HG02970 (cell line): Measurements from ENCODE around the gene GDPD5.
"Not testable (repeated sequence)": the region's sequence is repeated elsewhere in the genome, so short reads cannot be mapped to it uniquely, and the experiment has no call there.

Experiments used
- ATAC-seq: cut with Tn5 transposase; IDR thresholded peaks from one replicate; pipeline ENCODE4 v1.9.1; 2021; ENCODE audit warnings: mild to moderate bottlenecking, moderate library complexity, moderate number of reproducible peaks; ENCODE audit not compliant: unreplicated experiment, low FRiP score

Gene GDPD5

DNA sequence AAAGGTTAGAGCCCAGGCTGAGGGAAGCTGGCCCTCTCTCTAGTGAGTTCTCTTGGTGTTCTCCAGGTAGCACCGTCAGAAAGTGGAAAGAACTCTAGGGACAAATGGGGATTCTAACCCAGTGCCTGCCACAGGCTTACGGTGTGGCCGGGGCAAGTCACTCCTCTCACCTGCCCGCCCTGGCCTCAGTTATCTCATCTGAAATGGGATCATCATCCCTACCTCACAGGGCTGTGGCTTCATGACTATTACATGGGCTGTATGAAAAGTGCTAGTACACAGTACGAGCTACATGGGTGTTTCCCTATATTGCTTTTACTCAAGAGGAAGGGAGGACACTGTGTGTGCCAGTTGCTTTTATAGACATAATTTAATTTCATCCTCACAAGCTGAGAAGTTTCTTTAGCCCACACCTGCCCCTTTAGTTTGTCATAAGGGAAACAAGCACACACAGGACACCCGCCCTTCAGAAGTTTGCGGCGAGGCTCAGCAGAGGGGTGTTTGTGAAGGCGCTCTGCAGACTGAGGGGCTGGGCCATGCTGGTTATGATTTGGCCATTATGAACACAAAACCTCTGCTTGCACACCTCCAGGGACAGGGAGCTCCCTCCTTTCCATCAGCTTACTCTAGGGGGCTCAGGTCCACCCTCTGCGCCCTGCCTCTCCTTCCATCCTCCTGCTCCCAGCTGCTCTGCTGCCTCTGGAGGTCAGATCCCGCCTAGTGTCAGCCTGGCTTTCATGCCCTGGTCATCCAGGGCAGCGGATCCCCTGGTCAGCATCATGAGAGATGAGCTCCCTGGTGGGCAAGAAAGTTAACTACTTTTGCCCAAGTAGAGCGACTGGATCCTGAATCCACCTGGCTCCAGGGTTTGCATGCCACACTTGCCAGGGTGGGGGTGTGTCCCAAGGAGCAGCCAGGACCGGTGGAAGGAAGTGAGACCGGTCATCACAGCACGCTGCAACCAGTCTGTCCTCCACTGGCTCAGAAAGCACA is 93.9 kb downstream of the GDPD5 start:
- ATAC-seq: no peak

DNA sequence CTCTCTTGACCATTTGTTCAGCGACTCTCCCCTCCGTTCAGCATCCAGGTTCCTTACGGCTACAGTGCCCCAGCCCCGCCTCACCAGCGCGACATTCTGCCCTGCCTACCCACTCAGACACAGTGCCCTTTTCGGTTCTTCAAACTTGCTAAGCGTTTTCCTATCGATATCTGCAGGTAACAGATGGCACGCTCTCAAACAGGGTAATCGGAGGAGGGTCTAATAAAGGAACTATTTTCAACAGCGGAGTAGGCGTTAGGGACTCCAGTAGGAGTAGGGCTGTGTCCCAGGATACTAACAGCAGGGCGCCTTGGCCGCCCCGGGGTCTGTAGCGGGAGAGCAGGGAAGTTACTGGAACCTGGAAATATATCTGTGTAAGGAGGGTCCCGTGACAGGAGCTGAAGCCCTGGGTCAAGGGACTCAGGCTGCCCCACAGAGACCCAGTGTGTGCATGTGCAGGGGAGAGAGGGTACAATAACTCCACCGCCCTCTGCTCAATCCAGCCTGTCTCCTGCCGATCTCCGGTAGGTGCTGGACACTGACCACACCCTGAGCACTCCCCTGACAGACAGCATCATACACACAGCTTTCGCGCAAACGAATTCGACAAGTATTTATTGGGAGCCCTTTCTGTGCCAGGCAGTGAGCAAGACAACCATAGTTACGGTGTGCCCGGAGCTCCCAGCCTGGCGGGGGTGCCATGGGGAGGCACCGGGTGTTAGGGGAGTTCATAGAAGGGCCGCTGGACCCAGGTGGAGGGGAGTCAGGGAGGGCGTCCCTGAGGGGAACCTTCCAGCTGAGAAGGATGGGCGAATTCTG is 94.8 kb downstream of the GDPD5 start:
- ATAC-seq: no peak

DNA sequence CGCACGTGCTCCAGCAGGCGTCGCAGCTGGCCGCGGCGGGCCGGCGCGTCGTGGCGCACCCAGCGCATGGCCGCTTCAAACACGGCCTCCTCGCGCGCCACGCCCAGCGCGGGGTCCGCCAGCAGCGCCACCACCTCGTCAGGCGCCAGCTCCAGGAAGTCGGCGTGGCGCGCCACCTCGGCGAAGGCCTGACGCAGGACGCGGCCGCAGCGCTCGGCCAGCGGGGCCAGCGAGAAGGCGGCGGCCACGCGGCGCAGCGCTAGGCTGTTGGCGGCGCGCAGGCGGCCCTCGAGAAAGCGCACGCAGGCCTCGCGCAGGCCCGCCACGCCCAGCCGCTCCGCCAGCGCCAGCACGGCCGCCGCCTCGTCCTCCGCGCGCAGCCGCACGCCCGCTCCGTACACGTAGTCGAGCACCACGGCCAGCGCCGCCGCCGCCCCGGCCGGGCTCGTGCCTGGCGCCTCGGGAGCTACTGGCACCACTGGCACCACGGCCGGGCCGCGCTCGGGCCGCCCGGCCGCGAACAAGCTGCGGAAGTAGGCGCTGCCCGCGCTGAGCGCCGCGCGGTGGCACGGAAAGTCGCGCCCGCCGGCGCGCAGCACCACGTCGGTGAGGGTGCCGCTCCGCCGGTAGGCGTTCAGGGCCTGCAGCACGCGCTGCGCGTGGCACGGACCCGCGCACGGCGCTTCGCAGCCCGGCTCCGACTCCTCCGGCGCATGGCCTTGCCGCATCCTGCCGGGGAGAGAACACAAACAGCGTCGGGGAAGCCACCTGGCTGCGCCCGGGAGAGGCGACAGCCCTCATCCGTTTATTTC is 95.6 kb downstream of the GDPD5 start:
- ATAC-seq: no peak

DNA sequence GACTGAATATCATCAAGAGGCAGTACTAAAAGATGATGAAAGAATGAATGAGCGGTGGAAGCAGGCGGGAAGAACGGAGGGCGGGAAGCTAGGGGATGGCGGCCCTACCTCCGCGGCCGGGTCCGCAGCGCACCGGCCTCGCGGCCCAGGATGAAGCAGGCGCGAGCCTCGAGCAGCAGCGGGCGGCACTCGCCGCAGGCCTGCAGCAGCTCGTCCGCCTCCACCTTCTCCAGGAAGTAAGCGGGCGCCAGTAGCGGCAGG is 96.2 kb downstream of the GDPD5 start:
- no peak for ATAC-seq

DNA sequence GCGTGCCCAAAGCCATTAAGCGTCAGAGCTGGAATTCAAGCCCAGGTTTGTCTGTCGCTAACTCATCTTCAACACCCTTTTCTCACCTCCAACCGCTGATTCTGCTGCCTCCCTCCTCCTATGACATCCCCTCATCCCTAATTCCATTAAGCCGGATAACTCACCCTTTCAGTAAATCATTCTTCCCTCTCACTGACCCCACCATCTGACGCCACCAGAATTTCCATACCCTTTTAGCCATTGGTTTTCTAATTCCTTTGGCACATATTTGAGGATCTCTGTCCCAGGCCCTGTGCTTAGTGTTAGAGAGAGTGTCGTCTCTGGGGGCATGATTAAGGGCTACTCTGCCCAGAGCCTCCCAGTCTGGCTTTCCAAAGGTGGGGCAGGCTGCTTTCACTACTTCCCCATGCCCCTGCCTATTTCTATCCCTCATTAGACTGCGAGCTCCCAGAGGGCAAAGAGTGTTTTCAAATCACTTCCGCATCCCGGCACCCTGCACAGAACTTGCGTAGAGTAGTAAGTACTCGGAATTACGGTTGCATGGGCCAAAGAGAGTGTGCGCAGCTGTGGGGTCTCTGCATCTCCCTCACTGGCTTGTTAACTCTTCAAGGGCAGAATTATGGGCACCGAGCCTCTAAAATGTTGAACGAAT is 96.6 kb downstream of the GDPD5 start:
- ATAC-seq: no peak

DNA sequence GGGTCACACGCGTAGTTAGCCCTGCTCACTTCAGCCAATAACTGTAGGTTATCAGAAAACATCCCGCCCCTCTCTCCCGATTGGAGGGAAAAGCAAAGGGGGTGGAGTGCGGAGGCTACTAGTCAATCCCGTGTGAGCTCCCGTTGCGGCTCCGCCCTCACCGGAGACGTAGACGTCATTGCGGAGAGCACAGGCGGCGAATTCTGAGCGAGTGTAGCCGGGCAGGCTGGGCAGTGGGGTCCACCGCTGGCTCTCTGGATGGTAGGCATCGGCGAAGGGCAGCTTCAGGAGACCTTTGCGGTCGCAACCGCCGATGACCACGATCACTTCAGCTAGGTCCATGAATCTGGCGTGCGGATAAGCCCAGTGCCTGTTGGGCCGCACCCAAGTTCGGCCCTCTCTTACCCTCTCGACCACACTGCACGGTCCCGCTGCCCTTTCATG is 97.4 kb downstream of the GDPD5 start:
- no peak for ATAC-seq

DNA sequence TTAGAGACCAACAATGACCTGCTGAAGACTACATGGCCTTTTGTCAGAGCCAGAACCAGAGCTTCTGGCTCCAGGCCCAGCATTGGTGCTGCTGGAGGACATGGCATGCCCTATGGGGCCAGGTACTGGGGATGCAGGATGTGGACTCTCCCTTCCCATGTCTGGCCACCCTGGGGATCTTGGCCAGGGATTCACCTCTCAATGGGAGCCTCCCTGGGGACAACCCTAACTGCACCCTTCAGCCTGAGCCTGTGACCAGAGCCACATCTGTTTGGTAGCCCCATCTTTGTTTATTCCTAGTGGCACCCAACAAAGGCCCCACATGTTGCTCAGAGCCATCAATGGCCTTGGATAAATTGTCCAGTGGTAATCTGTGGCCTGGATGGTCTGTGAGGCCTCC is 98.6 kb downstream of the GDPD5 start:
- no peak for ATAC-seq

DNA sequence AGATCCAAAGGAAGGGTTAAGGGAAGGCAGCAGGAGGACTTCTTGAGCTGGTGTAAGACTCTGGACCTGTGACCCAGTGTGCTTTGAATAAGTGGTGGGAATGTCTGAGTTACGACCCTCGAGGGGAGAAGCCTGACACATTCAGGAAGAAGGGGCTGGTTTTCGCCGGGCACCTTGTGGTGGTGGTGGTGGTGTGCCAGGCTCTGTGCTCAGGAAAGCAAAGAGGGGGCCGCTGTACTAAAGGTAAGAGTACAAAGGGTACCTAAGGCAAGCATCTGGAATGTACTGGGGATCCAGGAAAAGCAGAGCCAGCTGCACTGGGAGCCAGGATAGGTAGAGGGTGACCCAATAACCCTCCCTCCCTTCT is 99.0 kb downstream of the GDPD5 start:
- no peak for ATAC-seq

DNA sequence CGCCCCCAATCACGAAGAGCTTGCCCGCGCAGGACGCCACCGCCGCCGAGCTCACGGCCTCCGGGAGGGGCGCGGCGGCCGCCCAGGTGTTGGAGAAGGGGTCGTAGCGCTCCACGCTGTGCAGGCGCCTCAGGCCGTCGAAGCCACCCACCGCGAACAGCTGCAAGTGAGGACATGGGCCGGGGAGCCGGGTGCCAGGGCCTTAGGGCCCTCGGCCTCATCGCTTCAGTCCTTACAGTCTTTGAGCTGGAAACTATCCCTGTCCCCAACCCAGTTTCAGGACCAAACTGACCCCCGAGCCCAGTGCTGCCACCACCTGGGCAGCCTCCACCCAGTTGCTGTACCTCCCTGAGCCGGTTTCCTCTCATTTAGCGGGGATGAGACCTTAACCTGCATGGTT is 100.3 kb downstream of the GDPD5 start:
- no peak for ATAC-seq

DNA sequence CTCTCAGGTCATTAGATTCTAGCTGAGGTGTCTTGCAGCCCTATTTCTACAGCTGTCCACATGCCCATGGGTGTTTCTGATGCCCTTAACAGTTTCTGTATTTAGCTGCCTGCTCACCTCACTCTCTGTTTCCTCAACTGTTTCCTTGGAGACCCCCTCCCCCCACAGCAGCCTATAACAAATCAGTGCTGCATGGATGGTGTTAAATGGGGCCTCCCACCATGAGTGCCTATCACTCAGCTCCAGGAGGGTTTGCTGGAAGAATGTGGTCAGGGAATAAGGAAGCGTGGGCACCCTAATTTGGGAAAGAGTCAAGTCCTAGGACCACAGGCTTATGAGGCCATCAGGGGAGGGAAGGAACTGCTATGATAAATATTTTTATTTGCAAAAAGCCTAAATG is 101.3 kb downstream of the GDPD5 start:
- no peak for ATAC-seq

DNA sequence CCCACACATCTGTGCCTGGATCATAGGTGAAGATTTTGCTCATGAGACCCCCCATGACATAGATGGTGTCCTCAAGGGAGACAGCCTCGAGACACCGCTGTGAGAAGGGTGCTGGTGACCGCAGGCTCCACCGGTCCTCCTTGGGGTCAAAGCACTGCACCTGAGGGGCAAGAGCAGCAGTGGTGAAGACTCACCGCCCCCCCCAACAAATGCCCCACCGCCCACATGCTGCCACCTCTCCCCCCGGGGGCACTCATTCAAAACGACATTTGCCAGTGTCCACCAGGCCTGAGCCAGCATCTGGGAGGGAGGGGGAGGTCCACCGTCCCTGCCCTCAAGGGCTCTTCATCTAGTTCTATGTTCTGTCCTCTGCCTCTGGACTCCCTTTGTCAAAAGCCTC is 102.0 kb downstream of the GDPD5 start:
- ATAC-seq: no peak

DNA sequence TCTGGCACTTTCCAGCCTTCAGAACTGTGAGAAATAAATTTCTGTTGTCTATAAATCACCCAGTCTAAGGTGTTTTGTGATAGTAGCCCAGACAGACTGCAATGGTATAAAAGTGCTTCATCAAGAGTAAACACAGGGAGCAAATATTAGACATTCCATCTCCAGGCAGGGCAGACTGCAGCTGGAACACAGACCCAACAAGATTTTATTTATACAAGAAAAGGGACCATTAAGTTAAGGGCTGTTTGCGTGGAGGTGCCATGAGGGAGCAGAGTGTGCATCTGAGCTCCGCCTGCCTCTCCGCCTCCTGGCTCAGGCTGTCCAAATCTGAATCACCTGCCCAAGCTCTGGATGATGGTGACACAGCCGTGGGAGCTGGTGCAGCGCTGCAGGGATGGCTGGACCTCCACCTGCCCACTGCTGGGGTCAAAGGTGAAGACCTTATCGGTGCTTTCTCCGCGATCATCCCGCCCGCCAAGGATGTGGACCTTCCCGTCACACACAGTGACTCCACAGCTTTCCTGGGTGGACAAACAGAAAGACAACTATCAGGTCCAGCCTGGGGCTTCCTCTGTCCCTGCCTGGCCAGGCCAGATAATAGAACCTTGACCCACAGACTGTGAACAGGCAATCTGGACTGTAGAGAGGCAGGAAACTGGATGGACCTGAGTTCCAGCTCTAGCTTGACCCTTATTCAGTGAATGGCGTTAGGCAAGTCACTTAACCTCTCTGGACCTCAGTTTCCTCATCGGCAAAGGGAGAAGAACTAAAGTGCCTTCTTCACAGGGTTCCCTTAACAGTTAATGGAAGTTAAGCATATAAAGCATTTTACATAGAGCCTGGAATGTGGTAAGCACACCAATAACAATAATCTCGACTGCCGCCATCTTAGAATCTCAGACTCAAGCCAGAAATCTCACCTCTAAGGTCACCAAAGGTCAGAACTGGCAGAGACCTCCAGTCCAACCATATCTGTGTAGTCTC is 103.2 kb downstream of the GDPD5 start:
- ATAC-seq: no peak

DNA sequence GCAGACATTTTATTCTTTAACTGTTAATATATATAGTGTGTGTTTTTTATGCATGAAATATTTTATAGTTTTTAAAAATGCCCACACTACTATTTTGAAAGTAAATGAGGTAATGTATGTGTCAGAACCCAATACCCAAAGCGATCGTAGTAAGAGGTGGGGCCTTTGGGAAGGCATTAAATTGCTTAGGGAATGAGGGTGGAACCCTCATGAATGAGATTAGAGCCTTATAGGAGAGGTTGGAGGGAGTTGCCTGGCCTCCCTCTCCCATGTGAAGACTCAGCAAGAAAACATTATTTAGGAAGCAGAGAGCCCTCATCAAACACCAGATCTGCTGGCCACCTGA is 103.9 kb downstream of the GDPD5 start:
- ATAC-seq: no peak

DNA sequence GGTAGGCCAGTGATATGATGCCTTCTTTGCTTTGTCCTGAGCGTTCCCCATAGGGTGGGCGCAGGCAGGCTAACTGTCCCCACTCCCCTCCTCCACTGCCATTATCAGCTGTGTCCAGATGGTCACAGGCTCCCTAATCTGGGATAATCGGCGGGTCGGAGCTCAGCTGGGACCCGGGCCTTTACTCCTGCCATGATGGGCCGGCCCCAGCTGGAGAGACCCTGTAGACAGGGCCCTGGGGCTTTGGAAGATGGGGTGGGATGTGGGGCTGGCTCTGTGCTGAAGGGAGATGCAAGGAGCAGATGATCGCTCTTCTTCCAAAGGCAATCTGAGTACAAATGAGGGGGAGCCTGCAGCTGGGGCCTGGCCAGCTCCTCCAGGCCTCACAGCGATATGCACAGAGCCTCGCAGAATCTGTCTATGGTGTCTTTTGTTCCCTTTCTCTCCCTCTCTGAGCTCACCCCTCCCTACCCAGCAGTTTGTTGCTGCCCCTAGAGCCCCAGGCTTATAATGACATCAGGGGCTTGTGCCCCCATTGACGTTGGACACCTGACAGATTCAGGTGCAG is 104.6 kb downstream of the GDPD5 start:
- no peak for ATAC-seq

DNA sequence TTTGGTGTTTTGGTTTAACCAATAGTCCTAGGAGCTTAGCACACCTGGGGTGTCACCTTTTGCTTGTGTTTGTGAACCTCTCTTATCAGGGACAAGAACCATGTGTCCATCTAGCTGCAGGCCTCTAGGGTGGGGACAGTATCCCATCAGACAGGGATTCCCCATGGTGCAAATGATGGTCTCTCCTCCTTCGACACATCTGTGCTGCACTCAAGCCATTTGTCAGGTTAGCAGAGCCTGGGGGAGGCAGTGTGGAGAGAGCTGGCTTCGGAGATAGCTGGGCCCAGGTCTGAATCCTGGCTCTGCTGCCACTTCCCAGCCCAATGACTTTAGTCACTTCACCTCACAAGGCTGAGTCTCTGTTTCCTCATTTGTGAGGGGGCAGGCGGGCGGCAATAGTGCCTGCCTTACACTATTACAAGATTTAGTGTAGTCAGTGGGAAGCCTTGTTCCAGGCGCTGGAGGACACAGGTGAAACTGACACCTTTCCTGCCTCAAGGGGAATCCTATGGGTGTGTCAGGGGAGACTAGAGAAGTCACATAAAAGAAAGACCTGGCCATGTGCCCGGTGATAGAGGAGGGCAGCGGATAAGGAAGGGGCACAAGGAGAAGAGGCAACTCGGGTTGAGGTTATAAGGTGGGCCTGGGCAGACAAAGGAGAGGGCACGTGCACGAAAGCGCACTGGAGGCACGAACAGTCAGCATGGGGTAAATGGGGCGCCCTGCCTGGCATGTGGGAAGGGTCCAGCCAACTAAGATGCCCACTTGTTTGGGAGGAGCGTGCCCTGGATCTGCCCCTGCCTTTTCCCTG is 105.3 kb downstream of the GDPD5 start:
- ATAC-seq: no peak

DNA sequence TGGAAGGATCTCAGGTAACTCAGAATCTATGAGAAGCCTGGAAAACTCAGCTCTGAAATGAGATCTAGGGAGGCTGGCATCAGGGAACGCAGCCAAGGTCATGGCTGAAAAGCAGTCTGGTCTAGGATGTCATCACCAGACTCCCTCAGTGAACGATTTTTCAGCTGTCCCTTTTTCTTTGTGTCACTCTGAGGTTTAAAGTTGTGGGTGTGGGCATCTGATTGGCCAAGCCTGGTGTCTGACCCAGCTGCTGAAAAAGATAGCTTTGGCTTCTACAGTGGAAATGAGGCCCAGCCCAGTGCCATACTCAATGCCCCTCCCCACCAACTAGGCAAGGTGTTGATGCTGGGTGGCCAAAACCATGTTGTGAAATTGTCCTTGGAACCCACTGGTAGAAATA is 111.9 kb downstream of the GDPD5 start:
- ATAC-seq: no peak

DNA sequence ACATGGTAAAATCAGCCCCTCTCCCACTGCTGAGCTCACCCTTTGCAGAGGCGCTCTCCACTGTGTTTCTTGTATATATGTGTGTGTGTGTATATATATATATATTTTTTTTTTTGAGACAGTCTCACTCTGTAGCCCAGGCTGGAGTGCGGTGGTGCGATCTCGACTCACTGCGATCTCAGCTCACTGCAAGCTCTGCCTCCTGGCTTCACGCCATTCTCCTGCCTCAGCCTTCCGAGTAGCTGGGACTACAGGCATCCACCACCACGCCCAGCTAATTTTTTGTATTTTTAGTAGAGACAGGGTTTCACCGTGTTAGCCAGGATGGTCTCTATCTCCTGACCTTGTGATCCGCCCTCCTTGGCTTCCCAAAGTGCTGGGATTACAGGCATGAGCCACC is 112.6 kb downstream of the GDPD5 start:
- ATAC-seq: not testable (repeated sequence)

DNA sequence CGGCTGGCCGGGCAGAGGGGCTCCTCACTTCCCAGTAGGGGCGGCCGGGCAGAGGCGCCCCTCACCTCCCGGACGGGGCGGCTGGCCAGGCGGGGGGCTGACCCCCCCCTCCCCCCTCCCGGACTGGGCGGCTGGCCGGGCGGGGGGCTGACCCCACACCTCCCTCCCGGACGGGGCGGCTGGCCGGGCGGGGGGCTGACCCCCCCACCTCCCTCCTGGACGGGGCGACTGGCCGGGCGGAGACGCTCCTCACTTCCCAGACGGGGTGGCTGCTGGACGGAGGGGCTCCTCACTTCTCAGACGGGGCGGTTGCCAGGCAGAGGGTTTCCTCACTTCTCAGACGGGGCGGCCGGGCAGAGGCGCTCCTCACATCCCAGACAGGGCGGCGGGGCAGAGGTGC is 115.8 kb downstream of the GDPD5 start:
- ATAC-seq: not testable (repeated sequence)

DNA sequence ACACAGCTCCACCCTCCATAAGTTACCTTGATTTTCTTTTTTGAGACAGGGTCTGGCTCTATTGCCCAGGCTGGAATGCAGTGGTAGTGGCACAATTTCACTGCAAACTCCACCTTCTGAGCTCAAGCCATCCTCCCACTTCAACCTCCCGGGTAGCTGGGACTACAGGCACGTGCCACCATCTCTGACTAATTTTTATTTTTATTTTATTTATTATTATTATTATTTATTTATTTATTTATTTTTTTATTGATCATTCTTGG is 116.9 kb downstream of the GDPD5 start:
- no peak for ATAC-seq
